Neural progenitor cell (in vitro differentiated cells): ENCODE measurements around the gene MX1.

ENCODE experiments used
- CTCF ChIP-seq: fragments of 200-600 bp; sonication (generic); IDR thresholded peaks from 2 replicates; pipeline ENCODE4 v1.5.1; 2017; ENCODE audit warnings: antibody characterized with exemption, mild to moderate bottlenecking
- EZH2 ChIP-seq: fragments of 200-600 bp; sonication (generic); IDR thresholded peaks from 2 replicates; pipeline ENCODE4 v1.6.1; 2017; ENCODE audit warnings: antibody characterized with exemption, mild to moderate bottlenecking, moderate library complexity
- EZH2phosphoT487 ChIP-seq: fragments of 200-600 bp; sonication (generic); IDR thresholded peaks from 2 replicates; pipeline ENCODE4 v1.6.1; 2017; ENCODE audit warnings: antibody characterized with exemption

GRCh38 chr21:41470054-41470453 lies 44.0 kb downstream of the MX1 start:
- no peak for TF ChIP-seq CTCF
- no peak for TF ChIP-seq EZH2phosphoT487
- no peak for TF ChIP-seq EZH2
